IMR-90 (cell line): Measurements from ENCODE around the gene HHATL. TPM values are rescaled to one million over a fixed set of nuclear protein-coding genes. Genes with fewer than 3 reads are reported as not detected.

Experiments
- ATAC-seq: fragments of 200-7000 bp; cut with Tn5 transposase; 2 replicates; pipeline ENCODE4 v1.9.1; 2020; ENCODE audit warnings: low read depth, mild to moderate bottlenecking, moderate library complexity
- BruUV-seq: library from RNA; stranded (reverse); fragments of 400-500 nt; replicated peaks from 2 replicates; lab custom pipeline; 2021; lab: Mats Ljungman, UMichigan
- CTCF ChIA-PET: fragments of 300-600 bp; formaldehyde crosslinking; extraction: SDS; loops from one replicate; lab custom pipeline; 2021; ENCODE audit warnings: antibody characterized with exemption; lab: Yijun Ruan, JAX
- POLR2A ChIA-PET: fragments of 300-600 bp; sonication (Branson Sonifier 250); formaldehyde crosslinking; loops from one replicate; lab custom pipeline; 2022; ENCODE audit warnings: antibody characterized with exemption; ENCODE audit not compliant: unreplicated experiment; lab: Charles Lee
- DNase-seq: peaks from one replicate; pipeline ENCODE4 v3.0.0; 2013
- H2AFZ ChIP-seq: replicated peaks from 2 replicates; pipeline ENCODE3; 2013; ENCODE audit warnings: low read length, mild to moderate bottlenecking; ENCODE audit not compliant: poor library complexity
- H2AK5ac ChIP-seq: 2 replicates; pipeline ENCODE4 v1.6.1; 2013; ENCODE audit warnings: low read depth, low read length, inconsistent platforms
- H2AK9ac ChIP-seq: replicated peaks from 2 replicates; pipeline ENCODE3; 2013; ENCODE audit warnings: mild to moderate bottlenecking, low read depth, low read length, moderate library complexity; ENCODE audit not compliant: poor library complexity
- H2BK120ac ChIP-seq: 2 replicates; pipeline ENCODE4 v1.6.1; 2013; ENCODE audit warnings: low read depth, low read length, inconsistent platforms
- H2BK15ac ChIP-seq: 3 replicates; pipeline ENCODE4 v1.6.1; 2013; ENCODE audit warnings: low read depth, low read length, inconsistent platforms
- H2BK20ac ChIP-seq: 2 replicates; pipeline ENCODE4 v1.6.1; 2013; ENCODE audit warnings: low read depth, mild to moderate bottlenecking, inconsistent platforms, low read length, moderate library complexity
- H2BK5ac ChIP-seq: 2 replicates; pipeline ENCODE4 v1.6.1; 2013; ENCODE audit warnings: mild to moderate bottlenecking, low read depth, low read length, inconsistent platforms; ENCODE audit not compliant: poor library complexity, severe bottlenecking
- H3K14ac ChIP-seq: replicated peaks from 2 replicates; pipeline ENCODE4 v1.6.1; 2013; ENCODE audit warnings: low read depth, low read length, inconsistent platforms
- H3K18ac ChIP-seq: 2 replicates; pipeline ENCODE4 v1.6.1; 2013; ENCODE audit warnings: low read depth, low read length, control low read depth
- H3K23ac ChIP-seq: 2 replicates; pipeline ENCODE4 v1.6.1; 2013; ENCODE audit warnings: low read depth, low read length, inconsistent platforms
- H3K27ac ChIP-seq: 2 replicates; pipeline ENCODE4 v1.5.1; 2013; ENCODE audit warnings: mild to moderate bottlenecking, control low read depth, low read length; ENCODE audit not compliant: insufficient read depth
- H3K27me3 ChIP-seq: 2 replicates; pipeline ENCODE4 v1.6.1; 2013; ENCODE audit warnings: low read length; ENCODE audit not compliant: control insufficient read depth, insufficient read depth
- H3K36me3 ChIP-seq: 2 replicates; pipeline ENCODE4 v1.6.1; 2013; ENCODE audit warnings: low read length, mixed read lengths; ENCODE audit not compliant: control insufficient read depth, insufficient read depth
- H3K4ac ChIP-seq: 2 replicates; pipeline ENCODE4 v1.6.1; 2013; ENCODE audit warnings: low read depth, low read length, inconsistent platforms
- H3K4me1 ChIP-seq: 2 replicates; pipeline ENCODE4 v1.6.1; 2013; ENCODE audit warnings: low read length, mixed read lengths; ENCODE audit not compliant: control insufficient read depth, insufficient read depth
- H3K4me2 ChIP-seq: 2 replicates; pipeline ENCODE4 v1.6.1; 2013; ENCODE audit warnings: low read depth, mild to moderate bottlenecking, control low read depth, low read length, moderate library complexity
- H3K4me3 ChIP-seq: 2 replicates; pipeline ENCODE4 v1.5.1; 2013; ENCODE audit warnings: low read depth, mild to moderate bottlenecking, control low read depth, low read length, moderate library complexity; ENCODE audit not compliant: insufficient read depth
- H3K56ac ChIP-seq: 2 replicates; pipeline ENCODE4 v1.6.1; 2013; ENCODE audit warnings: low read length, inconsistent platforms; ENCODE audit not compliant: insufficient read depth; ENCODE audit errors: extremely low read depth
- H3K79me1 ChIP-seq, 2 experiments: 2 replicates each; pipeline ENCODE4 v1.6.1; 2013; ENCODE audit warnings: low read length in 2 of 2, inconsistent platforms in 1 of 2, low read depth in 1 of 2
- H3K9ac ChIP-seq: 2 replicates; pipeline ENCODE4 v1.6.1; 2013; ENCODE audit warnings: low read depth, low read length, control low read depth
- H3K9me1 ChIP-seq: 2 replicates; pipeline ENCODE4 v1.6.1; 2013; ENCODE audit warnings: low read length, inconsistent platforms; ENCODE audit not compliant: insufficient read depth
- H3K9me3 ChIP-seq: 2 replicates; pipeline ENCODE4 v1.6.1; 2013; ENCODE audit warnings: low read length; ENCODE audit not compliant: control insufficient read depth, insufficient read depth
- H4K20me1 ChIP-seq: 2 replicates; pipeline ENCODE4 v1.6.1; 2013; ENCODE audit warnings: low read length, inconsistent platforms; ENCODE audit not compliant: insufficient read depth
- H4K5ac ChIP-seq: 2 replicates; pipeline ENCODE4 v1.6.1; 2013; ENCODE audit warnings: mild to moderate bottlenecking, low read depth, low read length, control low read depth
- H4K8ac ChIP-seq, 2 experiments: 2 replicates each; pipeline ENCODE4 v1.6.1; 2013; ENCODE audit warnings: low read depth in 2 of 2, low read length in 2 of 2, control low read depth in 1 of 2, inconsistent platforms in 1 of 2
- H4K91ac ChIP-seq: 2 replicates; pipeline ENCODE4 v1.6.1; 2013; ENCODE audit warnings: low read depth, low read length, inconsistent platforms; ENCODE audit not compliant: insufficient read depth
- BHLHE40 ChIP-seq: fragments of 150-350 bp; IDR thresholded peaks from 2 replicates; pipeline ENCODE4 v1.6.1; 2016; ENCODE audit warnings: mild to moderate bottlenecking, low read depth, low read length
- CEBPB ChIP-seq: IDR thresholded peaks from 2 replicates; pipeline ENCODE4 v1.6.1; 2012; ENCODE audit warnings: low read depth, low read length, improper control_type of control experiment
- CHD1 ChIP-seq: IDR thresholded peaks from 2 replicates; pipeline ENCODE4 v1.6.1; 2012; ENCODE audit warnings: low read depth, low read length, improper control_type of control experiment
- CTCF ChIP-seq: conservative IDR thresholded peaks from 2 replicates; pipeline ENCODE4 v1.5.1; 2012; ENCODE audit warnings: mild to moderate bottlenecking, low read depth, low read length, improper control_type of control experiment
- FOS ChIP-seq: fragments of 150-350 bp; IDR thresholded peaks from 2 replicates; pipeline ENCODE4 v1.6.1; 2016; ENCODE audit warnings: low read depth, low read length
- MAFK ChIP-seq: IDR thresholded peaks from 2 replicates; pipeline ENCODE4 v1.6.1; 2012; ENCODE audit warnings: low read depth, low read length, improper control_type of control experiment
- MAZ ChIP-seq: IDR thresholded peaks from 2 replicates; pipeline ENCODE4 v1.6.1; 2012; ENCODE audit warnings: low read depth, mild to moderate bottlenecking, low read length, improper control_type of control experiment, moderate library complexity, borderline replicate concordance
- MXI1 ChIP-seq: IDR thresholded peaks from 2 replicates; pipeline ENCODE4 v1.6.1; 2012; ENCODE audit warnings: low read depth, mild to moderate bottlenecking, low read length, moderate library complexity, borderline replicate concordance
- NFE2L2 ChIP-seq: fragments of 150-350 bp; IDR thresholded peaks from 2 replicates; pipeline ENCODE4 v1.6.1; 2016; ENCODE audit warnings: low read depth, mild to moderate bottlenecking, low read length
- RCOR1 ChIP-seq: IDR thresholded peaks from 2 replicates; pipeline ENCODE4 v1.6.1; 2012; ENCODE audit warnings: mild to moderate bottlenecking, low read length, improper control_type of control experiment; ENCODE audit not compliant: insufficient replicate concordance
- RFX5 ChIP-seq: IDR thresholded peaks from 2 replicates; pipeline ENCODE4 v1.8.0; 2012; ENCODE audit warnings: low read depth, mild to moderate bottlenecking, low read length, moderate library complexity
- SMC3 ChIP-seq: fragments of 150-350 bp; IDR thresholded peaks from 2 replicates; pipeline ENCODE4 v1.6.1; 2016; ENCODE audit warnings: low read depth, mild to moderate bottlenecking, antibody characterized with exemption, low read length, moderate library complexity
- WGBS, 2 experiments: methylation state at CpG; one replicate each; pipeline versions ENCODE4 v1.1.5 to v1.1.7; 2013; ENCODE audit warnings: missing lambda C conversion rate in 2 of 2; ENCODE audit not compliant: insufficient read length in 1 of 2; ENCODE audit errors: extremely low coverage in 2 of 2; 5-methylcytosine and 5-hydroxymethylcytosine counted together
- dilution Hi-C: fragments of 300-500 bp; cut with HindIII; formaldehyde crosslinking; loops from one replicate; pipeline ENCODE4 v1.14.3; 2018; ENCODE audit warnings: low sequenced_read_pairs; ENCODE audit not compliant: unreplicated experiment
- in situ Hi-C: fragments of 300-500 bp; cut with MboI; formaldehyde crosslinking; loops from 3 replicates; pipeline ENCODE4 v1.14.3; 2019; ENCODE audit warnings: low sequenced_read_pairs, inconsistent platforms, mixed read lengths
- intact Hi-C: fragments of 100-400 bp; cut with micrococcal nuclease; formaldehyde crosslinking; loops from 2 replicates; pipeline ENCODE4 v1.10.0; 2022
- polyA plus RNA-seq, 3 experiments: library from polyadenylated mRNA; depleted of rRNA; stranded (reverse); fragments of >200 nt; gene quantifications; 2 replicates each; pipeline ENCODE4 v1.2.3, GENCODE V29; 2012; ENCODE audit warnings: low replicate concordance in 1 of 3
- total RNA-seq: library from RNA; depleted of rRNA; stranded (reverse); fragments of >200 nt; gene quantifications from 2 replicates; pipeline ENCODE4 v1.2.3, GENCODE V29; 2012
- TF ChIP-seq, protein P1 (sequence below): fragments of 150-350 bp; IDR thresholded peaks from 2 replicates; pipeline ENCODE4 v1.6.1; 2017; ENCODE audit warnings: mild to moderate bottlenecking, antibody characterized with exemption, low read length, low read depth
- TF ChIP-seq, protein P2 (sequence below): fragments of 150-350 bp; IDR thresholded peaks from 2 replicates; pipeline ENCODE4 v1.6.1; 2016; ENCODE audit warnings: low read depth, mild to moderate bottlenecking, low read length, moderate library complexity, borderline replicate concordance

Gene HHATL
- total and polyA plus RNA-seq, 2 of the 4 experiments (the other 2 are of a cell fraction) = not detected

- Histone ChIP-seq H3K27me3 (peaks cover 5% of the 10 kb centered on the region; the same call in 1 of the 2 replicates), H3K23ac (0 out of 2 replicates have a peak overlapping the region, but pooled peaks have one; percentile 35), H2BK120ac (no peak overlapping the region), H2BK5ac (no peak overlapping the region), H2AFZ (peak overlapping the region; percentile 61), H3K4me3 (no peak overlapping the region), H3K18ac (no peak overlapping the region), H4K20me1 (peaks cover 9% of the 10 kb centered on the region), H3K4ac (peak overlapping the region; percentile 48), H3K9me1 (peaks cover 14% of the 10 kb centered on the region), H3K56ac (no peak overlapping the region), H3K79me1 (no peaks in the 10 kb centered on the region), H3K27ac (no peak overlapping the region), H3K9me3 (no peaks in the 10 kb centered on the region), H2BK15ac (no peak overlapping the region), H2AK5ac (peak overlapping the region; percentile 65), H3K36me3 (no peaks in the 10 kb centered on the region), H4K5ac (no peak overlapping the region), H4K8ac (no peak overlapping the region), H3K4me1 (peaks cover 12% of the 10 kb centered on the region), H3K14ac (0 out of 2 replicates have a peak overlapping the region, but pooled peaks have one; percentile 28), H2AK9ac (peak overlapping the region; percentile 12), H4K91ac (no peak overlapping the region), H2BK20ac (no peak overlapping the region; the same call in 1 of the 2 replicates), H3K4me2 (peak overlapping the region; percentile 42), H3K9ac (no peak overlapping the region)
- ATAC-seq (no peak), DNase-seq (no peak)
- ChIA-PET POLR2A (interaction anchor here (1.1 kb wide), 1 partner anchor 155 kb away, joined by 3 read pairs; the partner anchor contains the start of gene SS18L2), CTCF (interaction anchor here (1.2 to 1.5 kb wide), 4 partner anchors 10 to 94 kb away, joined by 3 to 5 read pairs (median 4); no protein-coding TSS in a partner anchor)
- in situ Hi-C loops (no loop called here), intact Hi-C loops (loop anchor here (2.0 kb wide), 1 partner anchor 93 kb away; the partner anchor contains the start of gene ZBTB47), dilution Hi-C loops (no loop called here)
- no TSS peak for BruUV-seq
- WGBS, 2 experiments = 79% methylated on average over 2 of the region's 8 CpGs; no CpG with 5 or more reads in 1 of the 2 experiments
- TF ChIP-seq CHD1 (no peak), MXI1 (no peak), RCOR1 (no peak), SMC3 (no peak), RFX5 (no peak), MAZ (no peak), FOS (no peak), MAFK (no peak), CTCF (no peak), CEBPB (no peak), BHLHE40 (no peak), NFE2L2 (no peak)
- TF ChIP-seq, protein P1, sequence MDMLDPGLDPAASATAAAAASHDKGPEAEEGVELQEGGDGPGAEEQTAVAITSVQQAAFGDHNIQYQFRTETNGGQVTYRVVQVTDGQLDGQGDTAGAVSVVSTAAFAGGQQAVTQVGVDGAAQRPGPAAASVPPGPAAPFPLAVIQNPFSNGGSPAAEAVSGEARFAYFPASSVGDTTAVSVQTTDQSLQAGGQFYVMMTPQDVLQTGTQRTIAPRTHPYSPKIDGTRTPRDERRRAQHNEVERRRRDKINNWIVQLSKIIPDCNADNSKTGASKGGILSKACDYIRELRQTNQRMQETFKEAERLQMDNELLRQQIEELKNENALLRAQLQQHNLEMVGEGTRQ = no peak
- TF ChIP-seq, protein P2, sequence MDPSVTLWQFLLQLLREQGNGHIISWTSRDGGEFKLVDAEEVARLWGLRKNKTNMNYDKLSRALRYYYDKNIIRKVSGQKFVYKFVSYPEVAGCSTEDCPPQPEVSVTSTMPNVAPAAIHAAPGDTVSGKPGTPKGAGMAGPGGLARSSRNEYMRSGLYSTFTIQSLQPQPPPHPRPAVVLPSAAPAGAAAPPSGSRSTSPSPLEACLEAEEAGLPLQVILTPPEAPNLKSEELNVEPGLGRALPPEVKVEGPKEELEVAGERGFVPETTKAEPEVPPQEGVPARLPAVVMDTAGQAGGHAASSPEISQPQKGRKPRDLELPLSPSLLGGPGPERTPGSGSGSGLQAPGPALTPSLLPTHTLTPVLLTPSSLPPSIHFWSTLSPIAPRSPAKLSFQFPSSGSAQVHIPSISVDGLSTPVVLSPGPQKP = no peak
Observed at GRCh38 chr3:42745776-42746454, 43.3 kb upstream of the HHATL start.
